ENCODE measurements around the gene ZNF407.

DNA sequence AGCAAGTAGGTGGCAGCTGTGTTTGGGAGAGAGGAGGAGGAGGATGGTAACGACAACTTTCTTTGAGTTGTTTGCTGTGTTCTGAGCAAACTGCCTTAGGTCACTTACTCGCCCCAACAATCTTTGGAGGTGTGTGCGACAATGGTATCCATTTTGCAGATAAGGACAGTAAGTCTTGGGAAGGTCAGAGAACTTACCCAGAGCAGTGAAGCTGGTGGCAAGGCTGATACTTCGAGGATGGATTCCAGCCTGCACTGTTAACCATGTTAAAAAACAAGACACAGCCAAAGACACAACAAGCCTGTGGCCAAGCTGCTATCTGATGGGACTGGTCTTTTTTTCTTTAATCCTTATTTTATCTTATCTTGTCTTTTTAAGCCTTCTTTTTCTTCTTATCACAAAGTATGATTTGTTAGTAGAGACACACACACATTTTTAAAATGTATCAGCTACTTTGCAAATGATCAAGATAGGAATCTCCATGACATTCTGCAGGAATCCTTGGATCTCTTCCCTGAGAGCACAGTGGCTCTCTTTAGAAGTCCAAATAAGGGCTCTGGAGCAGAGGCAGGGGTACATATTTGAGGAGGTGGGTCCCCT, 35.4 kb upstream of the ZNF407 start:
- no peak for TF ChIP-seq YY1 (IDR thresholded peaks at IDR 0.05; ENCODE audit: insufficient read depth, insufficient read length)
- TF ChIP-seq ZNF274 (IDR thresholded peaks at IDR 0.05; ENCODE audit: low read depth, low read length): no peak

All from NT2/D1 (cell line).